Measurements from ENCODE around the gene NOS1AP. TPM values are rescaled to one million over a fixed set of nuclear protein-coding genes. Genes with fewer than 3 reads are reported as not detected.

The NOS1AP gene
- polyA plus RNA-seq, 1 of the 3 experiments (the other 2 are of a cell fraction), result 0.03 TPM

- Histone ChIP-seq H2AFZ (ENCODE audit: low read depth) (no peak overlapping the region), H3K36me3 (replicated peaks in 1 of 2; ENCODE audit: control insufficient read depth in 1 of 2, insufficient read depth in 2 of 2, low read length in 1 of 2) (no peaks in the 10 kb centered on the region), H3F3A (replicated peaks; ENCODE audit: insufficient read depth) (no peaks in the 10 kb centered on the region), H3K4me2 (no peak overlapping the region), H3K79me2 (ENCODE audit: insufficient read depth) (no peaks in the 10 kb centered on the region), H3K4me3 (ENCODE audit: low read depth in 2 of 2, low read length in 1 of 2) (no peak overlapping the region), H3K27ac (ENCODE audit: low read depth in 2 of 2, low read length in 1 of 2) (no peak overlapping the region), H3K9me2 (no peaks in the 10 kb centered on the region), H4K20me1 (ENCODE audit: insufficient read depth) (no peaks in the 10 kb centered on the region), H3K4me1 (ENCODE audit: control insufficient read depth in 1 of 2, insufficient read depth in 2 of 2, low read depth in 1 of 2, low read length in 1 of 2) (peaks cover 0 to 5% of the 10 kb centered on the region in 2 experiments; a peak in 2 of 4 replicates), H3K9me3 (no peaks in the 10 kb centered on the region), H3K27me3 (ENCODE audit: insufficient read depth) (peaks cover 11% of the 10 kb centered on the region; the same call in 1 of the 2 replicates), H3K9ac (no peak overlapping the region)
- WGBS (ENCODE audit: low lambda C conversion rate), result 57% methylated on average over 6 of the region's 6 CpGs
- TF ChIP-seq JUND (IDR thresholded peaks at IDR 0.05) (no peak), RFX5 (IDR thresholded peaks at IDR 0.05; ENCODE audit: low read length) (no peak), CHD2 (IDR thresholded peaks at IDR 0.05; ENCODE audit: low read length, partially characterized antibody) (no peak), USF2 (IDR thresholded peaks at IDR 0.05; ENCODE audit: borderline replicate concordance, low read depth, low read length) (no peak), ZBTB33 (IDR thresholded peaks at IDR 0.05; ENCODE audit: borderline replicate concordance, low read depth) (no peak), MEF2A (IDR thresholded peaks at IDR 0.05; ENCODE audit: borderline replicate concordance, low read depth) (no peak), SIN3A (IDR thresholded peaks at IDR 0.05; ENCODE audit: borderline replicate concordance, low read depth, low read length) (no peak), TAF1 (IDR thresholded peaks at IDR 0.05; ENCODE audit: borderline replicate concordance, low read depth, low read length) (no peak), MAX (IDR thresholded peaks at IDR 0.05; ENCODE audit: low read depth) (no peak), RAD21 (IDR thresholded peaks at IDR 0.05; ENCODE audit: low read length) (no peak)
- ChIA-PET POLR2A (no interaction called here), CTCF (interaction anchor here (0.6 to 4.6 kb wide), 15 partner anchors 8 to 483 kb away, joined by 3 to 44 read pairs (median 5); partner anchors contain the start of gene NOS1AP)
- DNase-seq, result no peak
Measured at GRCh38 chr1:162275622-162276175, 206.2 kb downstream of the NOS1AP start.

GRCh38 chr1:162276493-162276892 is 207.0 kb downstream of the NOS1AP start:
- H2AFZ ChIP-seq (ENCODE audit: low read depth), result no peak overlapping the region
- no peak overlapping the region for H3K4me2 ChIP-seq
- peaks cover 10% of the 10 kb centered on the region; the same call in 1 of the 2 replicates for H3K27me3 ChIP-seq (ENCODE audit: insufficient read depth)
- ChIA-PET POLR2A (no interaction called here), CTCF (interaction anchor here (0.7 to 4.6 kb wide), 19 partner anchors 9 to 483 kb away, joined by 3 to 44 read pairs (median 5); partner anchors contain the start of gene NOS1AP)
- no peaks in the 10 kb centered on the region for H3K9me3 ChIP-seq
- H3K9ac ChIP-seq, result no peak overlapping the region
- TF ChIP-seq FOXM1 (IDR thresholded peaks at IDR 0.05; ENCODE audit: low read depth), result no peak
- TF ChIP-seq CTCF (IDR thresholded peaks at IDR 0.05), result peak; percentile 57
- no peak for TF ChIP-seq GABPA (IDR thresholded peaks at IDR 0.05; ENCODE audit: low read depth)
- TF ChIP-seq SIN3A (IDR thresholded peaks at IDR 0.05; ENCODE audit: borderline replicate concordance, low read depth, low read length), result no peak
- TF ChIP-seq SMC3 (IDR thresholded peaks at IDR 0.05; ENCODE audit: low read depth, low read length), result peak; percentile 64
- TF ChIP-seq RAD21 (IDR thresholded peaks at IDR 0.05; ENCODE audit: low read length), result peak; percentile 84
- no peaks in the 10 kb centered on the region for H3K9me2 ChIP-seq
- no peaks in the 10 kb centered on the region for H4K20me1 ChIP-seq (ENCODE audit: insufficient read depth)
- DNase-seq, result peak; percentile 51
- 24% methylated on average over 1 of the region's 1 CpG for WGBS (ENCODE audit: low lambda C conversion rate)
- peaks cover 0 to 5% of the 10 kb centered on the region in 2 experiments; a peak in 2 of 4 replicates for H3K4me1 ChIP-seq (ENCODE audit: control insufficient read depth in 1 of 2, insufficient read depth in 2 of 2, low read depth in 1 of 2, low read length in 1 of 2)
- no peaks in the 10 kb centered on the region for H3K36me3 ChIP-seq (replicated peaks in 1 of 2; ENCODE audit: control insufficient read depth in 1 of 2, insufficient read depth in 2 of 2, low read length in 1 of 2)
- no peaks in the 10 kb centered on the region for H3K79me2 ChIP-seq (ENCODE audit: insufficient read depth)
- H3K27ac ChIP-seq (ENCODE audit: low read depth in 2 of 2, low read length in 1 of 2), result no peak overlapping the region
- peak overlapping the region in 1 of 2 experiments; percentile 18; a peak in 1 of 4 replicates for H3K4me3 ChIP-seq (ENCODE audit: low read depth in 2 of 2, low read length in 1 of 2)
- no peaks in the 10 kb centered on the region for H3F3A ChIP-seq (replicated peaks; ENCODE audit: insufficient read depth)

Data from SK-N-SH (cell line).